ENCODE measurements around the gene SMARCD1.
A peak's percentile ranks its signal among the peaks of the same experiment; 100 is the strongest.

DNA sequence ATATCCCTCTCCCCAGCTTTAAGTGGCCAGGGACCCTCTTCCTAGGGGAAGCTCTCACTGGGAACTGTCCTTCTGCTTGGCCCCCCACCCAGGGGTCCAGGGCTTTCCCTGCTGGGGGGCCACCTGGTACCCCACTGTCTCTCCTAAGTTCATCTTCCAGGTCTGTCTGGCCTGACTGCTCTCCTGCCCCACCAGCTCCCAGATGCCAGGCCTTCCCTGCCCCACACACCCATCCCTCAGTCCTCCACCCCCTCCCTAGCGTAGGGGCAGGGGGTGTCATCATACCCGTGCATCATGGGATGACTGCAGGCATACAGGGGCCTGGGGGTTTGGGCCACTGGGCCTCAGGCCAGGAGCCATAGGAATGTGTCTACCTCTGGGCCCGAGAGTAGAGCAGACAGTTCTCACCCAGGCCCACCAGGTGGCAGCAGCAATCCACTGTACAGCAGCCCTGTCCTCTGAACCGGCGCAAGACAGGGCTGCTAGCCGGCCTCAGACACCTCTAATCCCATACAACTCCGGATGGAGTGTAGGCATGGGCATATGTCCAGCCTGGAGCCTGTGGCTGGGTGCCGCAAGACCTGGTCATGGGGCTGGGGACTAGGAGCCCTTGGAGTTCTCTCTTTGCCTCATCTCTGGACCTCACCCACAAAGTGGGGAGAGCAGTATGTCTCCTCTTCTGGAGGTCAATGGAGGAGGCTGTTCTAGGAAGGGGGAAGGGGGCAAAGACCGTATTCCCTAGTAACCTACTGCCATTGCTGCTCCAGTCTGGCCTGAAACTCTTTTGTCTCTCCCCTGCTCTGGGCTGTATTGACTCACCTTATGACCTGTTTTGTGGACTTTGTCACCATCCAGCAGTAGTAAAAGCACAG lies 10.0 kb upstream of the SMARCD1 start:
- TF ChIP-seq, protein P1, sequence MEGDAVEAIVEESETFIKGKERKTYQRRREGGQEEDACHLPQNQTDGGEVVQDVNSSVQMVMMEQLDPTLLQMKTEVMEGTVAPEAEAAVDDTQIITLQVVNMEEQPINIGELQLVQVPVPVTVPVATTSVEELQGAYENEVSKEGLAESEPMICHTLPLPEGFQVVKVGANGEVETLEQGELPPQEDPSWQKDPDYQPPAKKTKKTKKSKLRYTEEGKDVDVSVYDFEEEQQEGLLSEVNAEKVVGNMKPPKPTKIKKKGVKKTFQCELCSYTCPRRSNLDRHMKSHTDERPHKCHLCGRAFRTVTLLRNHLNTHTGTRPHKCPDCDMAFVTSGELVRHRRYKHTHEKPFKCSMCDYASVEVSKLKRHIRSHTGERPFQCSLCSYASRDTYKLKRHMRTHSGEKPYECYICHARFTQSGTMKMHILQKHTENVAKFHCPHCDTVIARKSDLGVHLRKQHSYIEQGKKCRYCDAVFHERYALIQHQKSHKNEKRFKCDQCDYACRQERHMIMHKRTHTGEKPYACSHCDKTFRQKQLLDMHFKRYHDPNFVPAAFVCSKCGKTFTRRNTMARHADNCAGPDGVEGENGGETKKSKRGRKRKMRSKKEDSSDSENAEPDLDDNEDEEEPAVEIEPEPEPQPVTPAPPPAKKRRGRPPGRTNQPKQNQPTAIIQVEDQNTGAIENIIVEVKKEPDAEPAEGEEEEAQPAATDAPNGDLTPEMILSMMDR (IDR thresholded peaks at IDR 0.05; ENCODE audit: insufficient read depth, low read length, poor library complexity, severe bottlenecking): peak; percentile 81
- TF ChIP-seq EZH2phosphoT487 (conservative IDR thresholded peaks at IDR 0.05; ENCODE audit: low read length): no peak

Measured in SU-DHL-6 (cell line).